AG04450 (cell line): Measurements from ENCODE around the gene DOK5. TPM values are rescaled to one million over a fixed set of nuclear protein-coding genes. Genes with fewer than 3 reads are reported as not detected.

Source experiments
- CTCF ChIA-PET: fragments of 300-600, 350-600 bp; formaldehyde crosslinking; extraction: SDS; loops from one replicate; lab custom pipeline; 2022; ENCODE audit warnings: antibody characterized with exemption, inconsistent platforms; lab: Charles Lee
- POLR2A ChIA-PET: fragments of 350-600 bp; formaldehyde crosslinking; extraction: SDS; loops from one replicate; lab custom pipeline; 2021; ENCODE audit warnings: antibody characterized with exemption, inconsistent platforms; lab: Yijun Ruan, JAX
- DNase-seq: peaks from one replicate; pipeline ENCODE4 v3.0.0-alpha.2; 2011; ENCODE audit warnings: low read depth, low spot score
- H3K27ac ChIP-seq: one replicate; pipeline ENCODE4 v1.5.1; 2012; ENCODE audit warnings: low read depth, low read length, control low read depth
- H3K27me3 ChIP-seq: one replicate; pipeline ENCODE4 v1.6.0; 2012; ENCODE audit warnings: low read length; ENCODE audit not compliant: control insufficient read depth, insufficient read depth
- H3K4me3 ChIP-seq: 2 replicates; pipeline ENCODE4 v1.5.1; 2011; ENCODE audit warnings: mild to moderate bottlenecking, low read depth, low read length, control low read depth
- H3K9me3 ChIP-seq: 2 replicates; pipeline ENCODE4 v1.5.1; 2012; ENCODE audit warnings: low read length; ENCODE audit not compliant: control insufficient read depth, insufficient read depth
- polyA plus RNA-seq: library from polyadenylated mRNA; depleted of rRNA; stranded (reverse); fragments of >200 nt; gene quantifications from 2 replicates; pipeline ENCODE4 v1.2.3, GENCODE V29; 2011
- TF ChIP-seq, protein P1 (sequence below): IDR thresholded peaks from 2 replicates; pipeline ENCODE4 v1.5.1; 2011; ENCODE audit warnings: low read depth, low read length, control low read depth, inconsistent platforms

The DOK5 gene
- polyA plus RNA-seq, 1 experiment, result 1.9 TPM

GRCh38 chr20:54499111-54499510, 23.7 kb downstream of the DOK5 start:
- no peak for DNase-seq
- Histone ChIP-seq H3K27ac (no peak overlapping the region), H3K9me3 (no peaks in the 10 kb centered on the region), H3K27me3 (no peaks in the 10 kb centered on the region), H3K4me3 (no peak overlapping the region)
- ChIA-PET CTCF (no interaction called here), POLR2A (no interaction called here)
- TF ChIP-seq, protein P1, sequence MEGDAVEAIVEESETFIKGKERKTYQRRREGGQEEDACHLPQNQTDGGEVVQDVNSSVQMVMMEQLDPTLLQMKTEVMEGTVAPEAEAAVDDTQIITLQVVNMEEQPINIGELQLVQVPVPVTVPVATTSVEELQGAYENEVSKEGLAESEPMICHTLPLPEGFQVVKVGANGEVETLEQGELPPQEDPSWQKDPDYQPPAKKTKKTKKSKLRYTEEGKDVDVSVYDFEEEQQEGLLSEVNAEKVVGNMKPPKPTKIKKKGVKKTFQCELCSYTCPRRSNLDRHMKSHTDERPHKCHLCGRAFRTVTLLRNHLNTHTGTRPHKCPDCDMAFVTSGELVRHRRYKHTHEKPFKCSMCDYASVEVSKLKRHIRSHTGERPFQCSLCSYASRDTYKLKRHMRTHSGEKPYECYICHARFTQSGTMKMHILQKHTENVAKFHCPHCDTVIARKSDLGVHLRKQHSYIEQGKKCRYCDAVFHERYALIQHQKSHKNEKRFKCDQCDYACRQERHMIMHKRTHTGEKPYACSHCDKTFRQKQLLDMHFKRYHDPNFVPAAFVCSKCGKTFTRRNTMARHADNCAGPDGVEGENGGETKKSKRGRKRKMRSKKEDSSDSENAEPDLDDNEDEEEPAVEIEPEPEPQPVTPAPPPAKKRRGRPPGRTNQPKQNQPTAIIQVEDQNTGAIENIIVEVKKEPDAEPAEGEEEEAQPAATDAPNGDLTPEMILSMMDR, result no peak

DNA sequence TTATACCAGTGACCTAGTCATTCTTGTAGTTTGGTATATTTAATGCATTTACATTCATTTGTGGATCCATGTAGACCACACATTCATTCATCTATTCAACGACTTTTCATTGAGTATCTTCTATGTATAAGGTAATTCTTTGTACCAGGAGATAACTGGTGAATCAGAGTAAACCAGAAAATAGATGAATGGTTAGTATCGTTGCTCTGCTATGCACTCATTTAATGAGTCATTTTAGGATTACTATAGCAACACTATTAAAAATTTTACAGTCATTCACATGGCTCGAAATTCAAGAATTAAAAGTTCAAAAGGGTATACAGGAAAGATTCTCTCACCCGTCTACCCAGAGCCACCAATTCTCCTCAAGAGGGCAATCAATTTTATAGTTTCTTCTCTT, 26.8 kb downstream of the DOK5 start:
- ChIA-PET CTCF (no interaction called here), POLR2A (no interaction called here)
- no peak overlapping the region for H3K4me3 ChIP-seq
- TF ChIP-seq, protein P1, result no peak
- H3K27ac ChIP-seq, result no peak overlapping the region
- no peaks in the 10 kb centered on the region for H3K9me3 ChIP-seq
- H3K27me3 ChIP-seq, result no peaks in the 10 kb centered on the region
- DNase-seq, result no peak

DNA sequence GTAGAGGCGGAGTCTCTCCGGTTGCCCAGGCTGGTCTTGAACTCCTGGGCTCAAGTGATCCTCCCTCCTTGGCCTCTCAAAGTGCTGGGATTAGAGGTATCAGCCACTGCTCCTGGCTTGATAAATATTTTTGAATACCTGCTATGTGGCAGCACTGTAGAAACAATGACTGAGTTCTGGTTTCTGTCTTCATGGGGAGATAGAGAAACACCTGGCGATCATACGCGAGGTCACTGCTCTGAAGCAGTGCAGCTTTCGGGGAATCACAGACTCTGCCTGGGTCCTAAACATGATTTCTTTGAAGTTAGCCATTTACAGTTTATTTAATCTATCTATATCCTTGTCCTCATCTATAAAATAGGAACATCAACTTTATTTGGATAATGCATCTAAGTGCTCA, 31.2 kb downstream of the DOK5 start:
- ChIA-PET POLR2A (no interaction called here), CTCF (no interaction called here)
- Histone ChIP-seq H3K27ac (no peak overlapping the region), H3K4me3 (no peak overlapping the region), H3K9me3 (no peaks in the 10 kb centered on the region), H3K27me3 (no peaks in the 10 kb centered on the region)
- no peak for DNase-seq
- TF ChIP-seq, protein P1, result no peak

DNA sequence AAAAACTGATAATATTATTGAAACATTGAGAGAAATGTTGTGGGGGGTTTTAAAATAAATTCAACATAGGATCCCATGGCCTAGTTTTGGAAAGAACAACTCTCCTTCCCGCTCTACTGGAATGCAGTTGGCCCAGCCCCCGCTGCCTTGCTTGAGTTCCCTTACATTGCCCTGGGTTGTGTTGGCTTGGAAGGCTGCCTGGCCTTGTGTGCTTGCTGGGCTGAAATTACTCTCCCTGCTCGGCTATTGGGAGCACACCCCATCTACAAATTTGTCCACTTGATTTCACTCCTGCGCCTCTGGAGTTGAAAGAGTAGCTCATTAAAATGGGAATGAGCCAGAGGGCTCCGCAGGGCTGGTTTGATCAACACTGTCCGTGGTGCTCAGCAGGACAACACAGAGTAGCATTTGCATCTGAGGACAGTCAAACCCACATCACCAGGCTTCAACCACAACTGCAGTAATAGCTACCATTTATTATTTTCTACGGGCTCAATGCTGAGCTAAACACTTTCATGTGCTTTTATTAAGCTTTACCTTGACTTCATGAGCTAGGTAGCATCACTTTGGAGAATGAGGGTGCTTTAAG, 35.2 kb downstream of the DOK5 start:
- ChIA-PET POLR2A (no interaction called here), CTCF (no interaction called here)
- no peak overlapping the region for H3K27ac ChIP-seq
- TF ChIP-seq, protein P1, result no peak
- H3K27me3 ChIP-seq, result no peaks in the 10 kb centered on the region
- H3K9me3 ChIP-seq, result no peaks in the 10 kb centered on the region
- no peak for DNase-seq
- H3K4me3 ChIP-seq, result no peak overlapping the region

DNA sequence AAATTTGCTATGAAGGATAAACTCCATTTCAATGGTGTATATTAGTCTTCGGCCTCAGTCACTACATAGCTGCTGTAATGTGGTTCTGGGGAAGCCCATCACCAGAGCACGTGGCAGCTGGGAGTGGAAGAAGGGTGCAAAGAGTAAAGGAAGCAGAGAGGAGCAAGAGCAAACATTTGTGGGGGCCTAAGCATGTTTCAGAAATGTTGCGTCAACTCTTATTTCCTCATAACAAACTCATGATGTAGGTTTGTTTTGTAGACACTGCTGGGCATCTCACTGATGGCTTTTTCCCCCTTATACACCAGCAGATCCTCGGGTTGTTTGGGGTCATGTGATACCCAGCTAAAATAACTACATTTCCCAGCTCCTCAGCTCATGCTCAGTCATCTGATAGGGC, 37.3 kb downstream of the DOK5 start:
- Histone ChIP-seq H3K27me3 (no peaks in the 10 kb centered on the region), H3K27ac (no peak overlapping the region), H3K4me3 (no peak overlapping the region), H3K9me3 (no peaks in the 10 kb centered on the region)
- ChIA-PET POLR2A (no interaction called here), CTCF (interaction anchor here (0.7 kb wide), 1 partner anchor 166 kb away, joined by 3 read pairs; no protein-coding TSS in a partner anchor)
- DNase-seq, result no peak
- TF ChIP-seq, protein P1, result no peak
